ENCODE results near the gene GPHN.

- TF ChIP-seq POLR2A (IDR thresholded peaks at IDR 0.05; ENCODE audit: low read depth, low read length) = no peak
- TF ChIP-seq TAF1 (IDR thresholded peaks at IDR 0.05; ENCODE audit: borderline replicate concordance, low read depth, low read length) = no peak
- TF ChIP-seq POLR2AphosphoS5 (IDR thresholded peaks at IDR 0.05; ENCODE audit: low read depth, low read length) = no peak
Observed at GRCh38 chr14:67172520-67172919, 664.6 kb downstream of the GPHN start.
